Hepatocyte (in vitro differentiated cells): ENCODE measurements around the gene SLCO2A1.

Experiments
- CTCF ChIP-seq: fragments of 200-600 bp; sonication (generic); IDR thresholded peaks from 2 replicates; pipeline ENCODE4 v1.5.1; 2016; ENCODE audit warnings: antibody characterized with exemption, mild to moderate bottlenecking; ENCODE audit not compliant: poor library complexity
- EZH2 ChIP-seq: fragments of 200-600 bp; sonication (generic); IDR thresholded peaks from 2 replicates; pipeline ENCODE4 v1.6.1; 2016; ENCODE audit warnings: antibody characterized with exemption, mild to moderate bottlenecking, borderline replicate concordance
- EZH2phosphoT487 ChIP-seq: fragments of 200-600 bp; sonication (generic); IDR thresholded peaks from one replicate; pipeline ENCODE4 v1.6.1; 2018; ENCODE audit warnings: antibody characterized with exemption, mild to moderate bottlenecking, low read depth, moderate library complexity; ENCODE audit not compliant: unreplicated experiment, severe bottlenecking

GRCh38 chr3:133991637-133992036, 38.1 kb downstream of the SLCO2A1 start:
- TF ChIP-seq CTCF = no peak
- no peak for TF ChIP-seq EZH2
- no peak for TF ChIP-seq EZH2phosphoT487
